IPS DF 4.7 (cell line): ENCODE data around the gene PYCARD.
A peak's percentile ranks its signal among the peaks of the same experiment; 100 is the strongest.

Source experiments
- DNase-seq: peaks from one replicate; pipeline ENCODE4 v3.0.0-alpha.2; 2013; ENCODE audit warnings: low spot score; ENCODE audit errors: extremely low read depth

Gene PYCARD

DNA sequence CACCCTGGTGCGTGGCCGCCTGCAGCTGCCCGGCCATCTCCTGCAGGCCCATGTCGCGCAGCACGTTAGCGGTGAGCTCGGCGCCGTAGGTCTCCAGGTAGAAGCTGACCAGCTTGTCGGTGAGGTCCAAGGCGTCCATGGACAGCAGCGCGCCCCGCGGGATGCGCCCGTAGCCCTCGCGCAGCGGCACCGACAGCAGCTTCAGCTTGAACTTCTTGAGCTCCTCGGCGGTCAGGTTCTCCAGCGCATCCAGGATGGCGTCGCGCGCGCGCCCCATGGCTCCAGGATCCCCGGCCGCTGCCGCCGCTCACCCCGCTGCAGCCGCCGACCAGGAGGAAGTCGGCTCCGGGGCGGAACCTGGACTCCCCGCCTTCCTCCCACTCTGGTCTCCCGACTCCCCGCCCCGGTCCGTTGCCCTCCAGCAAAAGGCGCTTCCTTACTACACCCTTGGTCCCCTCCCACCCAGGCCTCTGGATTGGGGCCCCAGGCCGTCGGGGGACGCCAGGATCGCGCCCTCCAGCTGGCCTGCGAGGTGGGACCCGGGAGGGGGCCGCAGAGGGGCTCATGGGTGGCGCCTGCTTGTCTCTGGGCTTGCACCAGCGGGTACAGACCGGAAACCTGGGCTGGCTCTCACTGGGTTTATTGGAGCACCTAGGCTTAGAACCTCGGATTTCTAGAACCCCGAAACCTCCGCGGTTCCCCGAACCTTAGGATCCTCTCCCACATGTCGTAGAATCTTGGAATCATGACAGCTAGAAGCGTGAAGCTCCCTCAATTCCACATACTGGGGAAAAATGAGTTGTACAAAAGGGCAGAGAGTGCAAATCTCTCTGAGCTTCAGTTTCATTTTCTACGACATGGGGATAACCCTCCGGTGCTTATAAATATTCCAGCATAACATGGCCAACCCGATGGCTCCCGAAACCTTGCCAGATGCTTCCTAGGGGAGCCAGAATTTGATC is at the start of gene PYCARD:
Gene PYCARD, minus strand, starts transcription at position 347 of the 962 bp plus-strand sequence. Its CDS starts 70 bp downstream, at position 277.
- no peak for DNase-seq

DNA sequence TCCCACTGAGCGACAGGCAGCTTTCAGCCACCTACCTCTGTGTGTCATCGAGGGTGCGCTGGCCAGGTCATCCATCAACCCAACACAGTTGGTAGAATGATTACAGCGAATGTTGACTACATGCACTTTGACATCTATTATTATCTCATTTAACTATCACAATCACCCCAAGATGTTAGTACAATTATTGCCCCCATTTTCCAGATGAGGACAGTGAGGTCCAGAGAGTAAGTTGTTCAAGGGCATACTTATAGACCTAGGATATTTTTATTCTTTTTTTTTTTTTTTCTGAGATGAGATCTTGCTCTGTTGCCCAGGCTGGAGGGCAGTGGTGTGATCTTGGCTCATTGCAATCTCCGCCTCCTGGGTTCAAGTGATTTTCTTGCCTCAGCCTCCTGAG is 48.9 kb upstream of the PYCARD start:
- DNase-seq, result no peak

DNA sequence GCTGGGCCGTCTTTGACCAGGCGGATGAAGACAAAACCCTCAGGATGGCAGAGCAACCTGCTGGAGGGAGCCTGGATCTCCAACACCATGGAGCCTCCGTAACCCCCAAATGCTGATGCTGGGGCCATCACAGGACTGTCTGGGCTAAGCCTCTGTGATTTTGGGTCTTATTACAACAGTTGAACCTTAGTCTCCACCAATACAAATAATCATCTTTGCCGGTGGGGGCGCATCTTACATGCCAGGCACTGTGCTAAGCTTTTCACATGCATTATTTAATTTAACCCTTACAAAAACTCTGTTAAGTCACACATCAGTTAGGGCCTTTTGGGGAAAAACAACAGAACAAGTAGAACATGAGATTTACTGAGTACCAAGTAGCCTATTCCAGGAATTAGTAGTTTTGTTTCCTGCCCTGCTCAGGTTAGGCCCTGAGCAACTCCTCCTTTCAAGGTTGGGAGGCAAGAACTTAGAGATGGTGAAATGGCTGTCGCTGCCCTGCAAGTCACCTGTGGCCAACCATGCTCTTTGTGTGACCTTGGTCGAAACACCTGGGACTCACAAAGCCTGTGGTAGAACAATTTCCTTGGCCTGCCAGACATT is 48.3 kb upstream of the PYCARD start:
- no peak for DNase-seq

DNA sequence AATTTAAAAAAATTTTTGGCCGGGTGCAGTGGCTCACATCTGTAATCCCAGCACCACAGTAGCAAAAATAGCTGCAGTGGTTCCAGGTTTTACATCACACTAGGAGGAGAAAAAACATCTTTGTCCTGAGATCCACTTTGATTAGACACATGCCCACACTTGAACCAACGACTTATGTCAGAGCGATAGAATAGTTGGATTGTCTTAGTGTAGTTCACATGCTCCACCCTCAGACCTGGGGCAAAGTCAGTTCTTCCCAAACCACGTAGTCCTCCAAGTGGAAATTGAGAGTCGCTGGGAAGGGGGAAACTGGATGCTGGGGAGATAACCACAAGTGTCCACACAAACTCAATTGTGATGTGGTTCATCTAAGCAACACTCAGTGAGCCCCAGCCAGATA is 45.8 kb upstream of the PYCARD start:
- DNase-seq, result no peak

DNA sequence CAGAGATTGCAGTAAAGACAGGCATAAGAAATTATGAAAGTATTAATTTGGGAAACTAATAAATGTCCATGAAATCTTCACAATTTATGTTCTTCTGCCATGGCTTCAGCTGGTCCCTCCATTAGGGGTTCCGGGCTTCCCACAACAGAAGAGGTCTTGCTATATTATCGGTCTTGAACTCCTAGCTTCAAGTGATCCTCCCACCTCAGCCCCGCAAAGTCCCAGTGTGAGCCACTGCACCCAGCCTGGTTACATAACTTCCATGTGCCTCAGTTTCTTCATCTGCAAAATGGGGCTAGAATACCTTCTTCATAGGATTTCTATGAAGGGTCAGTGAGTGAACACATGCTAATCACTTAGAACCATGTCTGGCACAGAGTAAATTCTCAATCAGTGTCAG is 43.7 kb upstream of the PYCARD start:
- DNase-seq, result no peak

DNA sequence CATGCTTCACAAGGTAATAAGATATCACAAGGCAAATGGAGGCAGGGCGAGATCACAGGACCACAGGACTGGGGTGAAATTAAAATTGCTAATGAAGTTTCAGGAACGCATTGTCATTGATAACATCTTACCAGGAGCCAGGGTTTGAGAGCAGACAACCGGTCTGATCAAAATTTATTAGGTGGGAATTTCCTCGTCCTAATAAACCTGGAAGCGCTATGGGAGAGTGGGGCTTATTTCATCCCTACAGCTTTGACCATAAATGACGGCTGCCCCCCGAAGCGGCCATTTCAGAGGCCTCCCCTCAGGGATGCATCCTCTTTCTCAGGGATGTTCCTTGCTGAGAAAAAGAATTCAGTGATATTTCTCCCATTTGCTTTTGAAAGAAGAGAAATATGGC is 43.0 kb upstream of the PYCARD start:
- peak; percentile 28 for DNase-seq

DNA sequence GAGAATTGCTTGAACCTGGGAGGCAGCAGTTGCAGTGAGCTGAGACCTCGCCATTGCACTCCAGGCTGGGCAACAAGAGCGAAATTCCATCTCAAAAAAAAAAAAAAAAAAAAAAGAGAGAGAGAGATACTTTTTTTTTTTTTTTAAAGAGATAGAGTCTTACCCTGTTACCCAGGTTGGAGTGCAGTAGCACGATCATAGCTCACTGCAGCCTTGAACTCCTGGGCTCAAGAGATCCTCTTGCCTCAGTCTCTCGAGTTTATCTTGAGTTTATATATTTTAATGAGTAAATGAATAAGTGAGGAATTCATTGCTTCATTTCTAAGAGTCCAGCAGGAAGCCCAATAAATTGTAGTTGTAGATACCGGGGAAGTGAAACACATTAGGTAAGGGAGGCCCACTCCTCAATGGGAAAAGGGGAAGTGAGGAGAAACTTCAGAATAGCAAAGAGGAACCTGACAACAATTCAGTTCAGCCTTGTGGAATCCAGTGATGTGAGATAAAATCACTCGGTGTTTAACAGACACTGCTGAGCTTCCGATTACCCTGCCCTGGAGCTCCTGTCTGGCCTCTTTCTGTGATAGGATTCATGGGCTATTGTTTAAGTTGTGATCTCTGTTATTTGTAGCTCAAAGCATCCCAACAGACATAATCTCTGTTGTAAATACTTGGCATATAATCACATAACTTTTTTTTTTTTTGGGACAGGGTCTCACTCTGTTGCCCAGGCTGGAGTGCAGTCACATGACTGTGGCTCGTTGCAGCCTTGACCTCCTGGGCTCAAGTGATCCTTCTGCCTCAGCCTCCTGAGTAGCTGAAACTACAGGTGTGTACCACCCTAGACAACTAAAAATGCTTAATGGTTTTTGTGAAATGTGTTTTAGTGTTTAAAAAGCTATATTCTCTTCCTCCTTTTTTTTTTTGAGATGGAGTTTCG is 41.4 kb upstream of the PYCARD start:
- DNase-seq, result no peak

DNA sequence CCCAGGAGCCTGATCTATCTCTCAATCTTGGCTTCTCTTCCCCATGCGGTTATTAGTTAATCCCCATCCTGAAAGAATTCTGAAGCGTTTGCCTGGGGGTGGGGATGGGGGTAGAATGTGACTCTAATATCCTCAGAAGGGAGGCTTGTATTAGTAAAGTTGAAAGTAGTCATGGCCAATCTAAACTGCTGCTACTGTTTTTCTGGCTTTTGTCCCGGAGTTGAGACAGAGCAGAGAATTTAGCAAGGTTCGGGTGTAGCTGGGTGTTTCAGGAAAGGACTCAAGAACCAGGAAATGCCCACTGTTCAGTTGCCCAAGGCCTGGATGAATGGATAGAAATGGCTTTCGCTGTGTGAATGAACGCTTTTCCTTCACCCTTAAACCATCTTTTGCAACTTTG is 39.6 kb upstream of the PYCARD start:
- no peak for DNase-seq

DNA sequence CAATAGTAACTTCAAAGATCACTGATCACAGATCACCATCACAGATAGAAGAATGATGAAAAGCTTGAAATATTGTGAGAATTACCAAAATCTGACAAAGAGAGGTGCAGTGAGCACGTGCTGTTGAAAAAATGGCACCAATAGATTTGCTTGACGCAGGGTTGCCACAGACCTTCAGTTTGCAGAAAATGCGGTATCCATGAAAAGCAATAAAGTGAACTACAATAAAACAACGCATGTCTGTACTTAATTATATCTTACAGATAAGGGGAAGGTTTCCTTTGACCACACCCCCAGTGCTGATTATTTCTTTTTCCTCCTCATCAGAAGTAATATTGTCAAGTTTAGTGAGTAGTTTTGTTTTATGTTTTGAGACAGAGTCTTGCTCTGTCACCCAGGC is 35.5 kb upstream of the PYCARD start:
- no peak for DNase-seq

DNA sequence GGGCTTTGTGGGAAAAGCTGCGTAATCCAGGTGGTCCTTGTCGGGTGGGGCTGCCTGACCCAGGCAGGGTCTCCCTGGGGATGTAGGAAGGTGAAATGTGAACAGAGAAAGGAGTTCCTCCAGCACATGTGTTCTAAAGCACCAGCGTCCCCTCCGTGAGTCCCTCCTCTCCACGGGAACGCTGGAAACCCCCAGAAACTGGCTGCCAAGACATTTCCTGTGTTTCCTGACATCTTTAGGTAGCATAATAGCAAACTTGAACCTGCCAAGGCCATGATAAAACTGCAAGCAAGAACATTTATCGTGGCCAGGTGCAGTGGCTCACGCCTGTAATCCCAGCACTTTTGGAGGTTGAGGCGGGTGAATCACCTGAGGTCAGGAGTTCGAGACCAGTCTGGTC is 26.9 kb upstream of the PYCARD start:
- DNase-seq, result no peak

DNA sequence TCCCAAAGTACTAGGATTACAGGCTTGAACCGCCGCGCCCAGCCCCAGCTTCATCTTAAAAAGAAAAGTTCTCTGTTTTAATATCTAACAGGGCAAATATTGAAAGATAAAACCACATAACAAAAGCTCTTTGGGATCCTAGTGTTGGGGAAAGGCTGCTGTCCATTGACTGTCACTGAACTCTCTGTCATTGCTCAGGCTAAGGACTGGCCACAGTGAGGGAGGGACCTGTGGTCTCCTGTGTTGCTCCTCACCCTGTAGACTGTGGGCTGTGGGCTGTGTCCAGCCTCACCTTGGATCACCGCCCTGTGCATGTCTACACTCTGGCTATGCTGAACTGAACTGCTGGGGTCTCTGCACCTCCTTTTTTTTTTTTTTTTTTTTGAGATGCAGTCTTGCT is 25.6 kb upstream of the PYCARD start:
- no peak for DNase-seq

DNA sequence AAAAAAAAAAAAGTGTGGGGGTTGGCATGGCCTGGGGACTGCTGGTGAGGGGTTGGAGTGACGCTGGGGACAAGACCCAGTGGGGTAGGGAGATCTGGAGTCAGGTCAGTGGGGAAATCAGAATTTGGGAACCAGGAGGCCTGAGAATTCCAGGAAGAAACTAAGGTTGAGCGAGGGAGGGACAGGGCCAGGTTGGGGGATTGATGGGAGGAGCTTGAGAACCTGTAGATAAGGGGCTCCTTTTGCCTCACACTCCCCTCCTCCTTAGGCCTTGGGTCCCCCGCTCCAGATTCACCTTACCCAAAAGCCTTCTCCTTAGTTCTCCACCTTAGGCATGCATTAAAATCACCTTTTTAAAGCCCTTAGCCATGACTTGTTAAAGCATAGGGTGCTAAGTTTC is 22.6 kb upstream of the PYCARD start:
- no peak for DNase-seq

DNA sequence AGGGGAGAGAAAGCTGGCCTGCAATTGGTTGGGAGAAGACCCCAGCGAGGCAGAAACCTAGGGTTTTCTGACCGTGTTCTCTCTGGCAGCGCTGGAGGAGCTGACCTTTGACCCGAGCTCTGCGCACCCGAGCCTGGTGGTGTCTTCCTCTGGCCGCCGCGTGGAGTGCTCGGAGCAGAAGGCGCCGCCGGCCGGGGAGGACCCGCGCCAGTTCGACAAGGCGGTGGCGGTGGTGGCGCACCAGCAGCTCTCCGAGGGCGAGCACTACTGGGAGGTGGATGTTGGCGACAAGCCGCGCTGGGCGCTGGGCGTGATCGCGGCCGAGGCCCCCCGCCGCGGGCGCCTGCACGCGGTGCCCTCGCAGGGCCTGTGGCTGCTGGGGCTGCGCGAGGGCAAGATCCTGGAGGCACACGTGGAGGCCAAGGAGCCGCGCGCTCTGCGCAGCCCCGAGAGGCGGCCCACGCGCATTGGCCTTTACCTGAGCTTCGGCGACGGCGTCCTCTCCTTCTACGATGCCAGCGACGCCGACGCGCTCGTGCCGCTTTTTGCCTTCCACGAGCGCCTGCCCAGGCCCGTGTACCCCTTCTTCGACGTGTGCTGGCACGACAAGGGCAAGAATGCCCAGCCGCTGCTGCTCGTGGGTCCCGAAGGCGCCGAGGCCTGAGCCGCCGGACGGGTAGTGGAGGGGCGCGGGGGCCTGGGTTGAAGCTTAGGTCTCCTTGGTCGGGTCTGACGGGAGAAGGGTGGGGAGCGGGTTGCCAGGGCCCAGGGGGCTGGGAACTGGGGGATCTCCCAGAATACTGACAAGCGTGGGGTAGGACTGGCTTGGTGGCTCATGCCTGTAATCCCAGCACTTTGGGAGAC is 21.8 kb upstream of the PYCARD start:
- DNase-seq, result no peak

DNA sequence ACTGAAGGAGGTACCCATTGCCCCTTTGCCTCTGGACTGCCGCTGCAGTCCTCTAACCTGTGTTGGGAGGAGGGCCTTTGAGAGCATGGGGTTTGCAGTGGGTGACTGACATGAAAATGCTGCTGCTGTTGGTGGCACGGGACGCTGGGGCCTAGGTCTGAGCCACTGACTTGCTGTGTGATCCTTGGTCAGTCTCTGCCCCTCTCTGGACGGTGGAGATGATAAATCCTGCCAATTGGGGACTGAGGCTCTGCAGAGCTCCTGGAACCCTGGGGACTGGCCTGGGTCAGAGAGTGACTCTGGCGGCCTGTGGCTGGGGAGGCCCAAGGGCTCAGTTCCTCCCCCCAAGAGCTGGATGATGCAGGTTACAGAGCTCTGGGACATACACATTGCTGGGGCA is 20.5 kb upstream of the PYCARD start:
- DNase-seq, result no peak

DNA sequence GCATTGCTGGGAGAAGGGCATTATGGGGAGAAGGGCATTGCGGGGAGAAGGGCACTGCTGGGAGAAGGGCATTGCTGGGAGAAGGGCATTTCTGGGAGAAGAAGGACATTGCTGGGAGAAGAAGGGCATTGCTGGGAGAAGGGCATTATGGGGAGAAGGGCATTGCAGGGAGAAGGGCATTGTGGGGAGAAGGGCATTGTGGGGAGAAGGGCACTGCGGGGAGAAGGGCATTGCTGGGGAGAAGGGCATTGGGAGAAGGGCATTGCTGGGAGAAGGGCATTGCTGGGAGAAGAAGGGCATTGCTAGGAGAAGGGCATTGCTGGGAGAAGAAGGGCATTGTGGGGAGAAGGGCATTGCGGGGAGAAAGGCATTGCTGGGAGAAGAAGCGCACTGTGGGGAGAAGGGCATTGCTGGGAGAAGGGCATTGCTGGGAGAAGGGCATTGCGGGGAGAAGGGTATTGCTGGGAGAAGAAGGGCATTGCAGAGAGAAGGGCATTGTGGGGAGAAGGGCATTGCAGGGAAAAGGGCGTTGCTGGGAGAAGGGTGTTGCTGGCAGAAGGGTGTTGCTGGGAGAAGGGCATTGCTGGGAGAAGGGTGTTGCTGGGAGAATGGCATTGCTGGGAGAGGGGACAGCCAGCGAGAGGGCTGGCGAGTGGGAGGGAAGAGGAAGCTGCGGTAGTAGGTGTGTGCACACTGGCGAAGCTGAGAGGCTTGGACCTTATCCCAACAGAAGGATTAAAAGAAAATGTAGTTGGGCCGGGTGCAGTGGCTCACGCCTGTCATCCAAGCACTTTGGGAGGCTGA is 19.0 kb upstream of the PYCARD start:
- DNase-seq, result no peak

DNA sequence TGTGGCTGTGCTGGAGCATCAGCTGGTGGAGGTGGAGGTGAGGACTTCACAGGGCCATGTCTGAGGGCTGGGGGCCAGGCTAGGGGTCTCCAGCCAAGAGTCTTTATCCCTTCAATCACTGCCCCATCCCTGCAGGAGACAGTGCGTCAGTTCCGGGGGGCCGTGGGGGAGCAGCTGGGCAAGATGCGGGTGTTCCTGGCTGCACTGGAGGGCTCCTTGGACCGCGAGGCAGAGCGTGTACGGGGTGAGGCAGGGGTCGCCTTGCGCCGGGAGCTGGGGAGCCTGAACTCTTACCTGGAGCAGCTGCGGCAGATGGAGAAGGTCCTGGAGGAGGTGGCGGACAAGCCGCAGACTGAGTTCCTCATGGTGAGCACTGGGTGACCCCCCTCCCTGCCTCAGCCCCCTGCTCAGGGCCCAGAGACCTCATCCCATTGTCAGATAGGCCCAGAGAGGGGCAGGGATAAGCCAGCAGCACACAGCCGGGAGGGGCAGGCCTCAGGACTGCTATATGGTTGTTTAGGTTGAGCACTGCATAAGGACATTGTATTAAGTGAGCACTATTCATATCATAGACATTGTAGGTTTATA is 16.7 kb upstream of the PYCARD start:
- no peak for DNase-seq

DNA sequence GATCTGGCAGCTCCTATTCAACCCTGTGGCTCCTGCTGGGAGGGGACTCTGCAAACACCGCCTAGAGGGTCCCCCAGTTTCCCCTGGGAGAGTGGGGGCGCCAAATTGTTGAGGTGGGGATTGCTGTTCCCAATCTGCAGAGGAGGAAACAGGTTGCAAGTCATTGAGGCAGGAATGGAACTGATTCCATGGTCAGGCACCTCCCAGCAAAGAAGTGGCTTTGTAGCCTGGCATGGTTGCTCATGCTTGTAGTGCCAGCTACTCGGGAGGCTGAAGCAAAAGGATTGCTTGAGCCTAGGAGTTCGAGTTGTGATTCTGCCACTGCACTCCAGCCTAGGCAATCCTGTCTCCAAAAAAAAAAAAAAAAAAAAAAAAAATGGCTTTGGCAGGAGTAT is 14.6 kb upstream of the PYCARD start:
- DNase-seq, result no peak

DNA sequence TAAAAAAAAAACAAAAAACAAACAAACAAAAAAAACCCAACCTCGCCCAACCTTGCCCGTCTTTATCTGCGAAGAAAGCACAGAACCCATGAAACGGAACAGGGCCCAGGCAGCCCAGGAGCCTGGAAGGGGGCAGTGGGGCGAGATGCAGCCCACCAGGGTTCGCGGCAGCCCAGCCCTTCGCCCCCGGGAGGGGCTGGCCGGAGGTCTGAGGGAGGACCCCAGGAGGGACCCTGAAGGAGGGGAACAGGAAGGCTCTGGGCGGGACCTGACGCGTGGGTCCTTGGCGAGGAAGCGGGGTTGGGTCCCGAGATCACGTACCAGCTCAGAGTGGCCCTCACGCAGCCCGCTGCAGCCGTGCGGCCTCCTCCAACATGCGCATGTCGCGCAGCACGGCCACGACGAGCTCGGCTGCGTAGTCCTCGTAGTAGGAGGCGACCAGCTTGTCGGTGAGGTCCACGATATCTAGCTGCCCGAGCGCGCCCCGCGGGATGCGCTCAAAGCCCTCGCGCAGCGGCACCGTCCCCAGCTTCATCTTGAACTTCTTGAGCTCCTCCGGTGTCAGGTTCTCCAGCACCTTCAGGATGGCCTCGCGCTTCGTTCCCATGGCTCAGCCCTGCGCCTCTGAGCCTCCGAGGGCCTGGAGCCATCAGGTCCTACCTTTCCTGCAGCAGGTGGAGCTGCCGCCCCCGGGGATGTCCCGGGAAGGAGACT is 14.0 kb upstream of the PYCARD start, which contains the start of gene PYDC1:
Gene PYDC1, minus strand, starts transcription at position 714 of the 714 bp plus-strand sequence. Its CDS starts 107 bp downstream, at position 607.
- no peak for DNase-seq
